ENCODE data around the gene MARCHF4. TPM values are rescaled to one million over a fixed set of nuclear protein-coding genes. Genes with fewer than 3 reads are reported as not detected.
"Not testable (repeated sequence)": the region's sequence is repeated elsewhere in the genome, so short reads cannot be mapped to it uniquely, and the experiment has no call there.

MARCHF4 gene
- total RNA-seq, 6 experiments from 2014 or later = 44.9 to 70.3 (median 48.2) TPM

DNA sequence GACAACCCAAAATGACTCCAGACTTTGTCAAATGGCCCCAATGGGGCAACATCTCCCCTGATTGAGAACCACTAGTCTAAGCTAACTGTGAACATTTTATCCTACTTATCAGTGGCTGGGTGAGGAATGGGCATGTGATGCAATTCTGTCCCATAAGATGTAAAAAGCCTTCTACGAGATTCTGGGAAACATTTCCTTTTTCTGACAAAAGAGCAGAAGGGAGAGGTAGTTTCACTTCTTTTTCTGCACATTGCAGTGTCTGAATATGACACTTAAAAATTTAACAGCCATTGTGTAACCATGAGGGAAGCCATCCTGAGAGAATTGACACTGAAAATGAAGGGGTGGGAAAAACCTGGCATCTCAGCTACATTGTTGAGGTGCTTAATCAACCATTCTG is 17.3 kb upstream of the MARCHF4 start:
- no peak overlapping the region for H3K27ac Mint-ChIP-seq
- TF ChIP-seq CTCF (IDR thresholded peaks at IDR 0.05) = no peak
- no peak for DNase-seq
- H3K4me3 Mint-ChIP-seq = no peak overlapping the region
- peaks cover 17% of the 10 kb centered on the region for H3K4me1 Mint-ChIP-seq (ENCODE audit: low read depth)
- H3K27me3 Mint-ChIP-seq (ENCODE audit: insufficient read depth) = no peaks in the 10 kb centered on the region; the same call in 1 of the 2 replicates
- H3K9me3 Mint-ChIP-seq = no peaks in the 10 kb centered on the region
- H3K36me3 Mint-ChIP-seq (ENCODE audit: low read depth) = no peaks in the 10 kb centered on the region

- TF ChIP-seq CTCF (IDR thresholded peaks at IDR 0.05) = no peak
- H3K4me1 Mint-ChIP-seq (ENCODE audit: low read depth) = peaks cover 17% of the 10 kb centered on the region
- no peak for DNase-seq
- H3K27ac Mint-ChIP-seq = no peak overlapping the region
- no peaks in the 10 kb centered on the region; the same call in none of the 2 replicates for H3K27me3 Mint-ChIP-seq (ENCODE audit: insufficient read depth)
- no peaks in the 10 kb centered on the region for H3K9me3 Mint-ChIP-seq
- H3K36me3 Mint-ChIP-seq (ENCODE audit: low read depth) = no peaks in the 10 kb centered on the region
- no peak overlapping the region for H3K4me3 Mint-ChIP-seq
Measured at GRCh38 chr2:216388046-216388884, 16.0 kb upstream of the MARCHF4 start.

DNA sequence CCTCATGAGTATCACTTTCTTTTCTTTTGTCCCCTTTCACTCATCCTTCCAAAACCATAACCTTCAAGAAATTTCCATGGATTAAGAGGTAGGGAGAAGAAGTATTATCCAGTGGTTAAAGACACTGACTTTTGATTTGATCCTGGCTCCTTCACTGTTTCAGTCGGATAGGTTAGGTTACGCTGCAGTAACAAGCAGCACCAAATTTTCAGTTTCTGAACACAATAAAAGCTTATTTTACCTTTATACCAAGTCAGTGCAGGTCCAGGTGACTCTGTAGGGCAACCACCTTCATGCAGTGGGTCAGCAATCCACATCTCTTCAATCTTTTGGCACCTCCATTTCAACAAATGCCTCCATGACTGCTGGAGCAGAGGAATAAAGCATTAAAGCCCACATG is 15.0 kb upstream of the MARCHF4 start:
- no peak for TF ChIP-seq CTCF (IDR thresholded peaks at IDR 0.05)
- Mint-ChIP-seq H3K4me1 (ENCODE audit: low read depth) (peaks cover 17% of the 10 kb centered on the region), H3K27ac (no peak overlapping the region), H3K27me3 (ENCODE audit: insufficient read depth) (no peaks in the 10 kb centered on the region; the same call in 1 of the 2 replicates), H3K4me3 (no peak overlapping the region), H3K9me3 (no peaks in the 10 kb centered on the region), H3K36me3 (ENCODE audit: low read depth) (no peaks in the 10 kb centered on the region)
- no peak for DNase-seq

- no peak for DNase-seq
- H3K4me1 Mint-ChIP-seq (ENCODE audit: low read depth) = peaks cover 9% of the 10 kb centered on the region
- no peak overlapping the region for H3K27ac Mint-ChIP-seq
- no peaks in the 10 kb centered on the region for H3K36me3 Mint-ChIP-seq (ENCODE audit: low read depth)
- H3K27me3 Mint-ChIP-seq (ENCODE audit: insufficient read depth) = no peaks in the 10 kb centered on the region; the same call in 1 of the 2 replicates
- H3K9me3 Mint-ChIP-seq = no peaks in the 10 kb centered on the region
- TF ChIP-seq CTCF (IDR thresholded peaks at IDR 0.05) = no peak
- H3K4me3 Mint-ChIP-seq = no peak overlapping the region
Measured at GRCh38 chr2:216385478-216385877, 13.2 kb upstream of the MARCHF4 start.

- H3K4me3 Mint-ChIP-seq; DNase-seq; H3K36me3 Mint-ChIP-seq (ENCODE audit: low read depth); H3K9me3 Mint-ChIP-seq; H3K27ac Mint-ChIP-seq; H3K27me3 Mint-ChIP-seq (ENCODE audit: insufficient read depth): not testable (repeated sequence)
- H3K4me1 Mint-ChIP-seq (ENCODE audit: low read depth) = peaks cover 12% of the 10 kb centered on the region
Measured at GRCh38 chr2:216384409-216384808, 12.1 kb upstream of the MARCHF4 start.

- no peak for DNase-seq
- H3K27ac Mint-ChIP-seq = no peak overlapping the region
- TF ChIP-seq CTCF (IDR thresholded peaks at IDR 0.05) = no peak
- no peaks in the 10 kb centered on the region for H3K9me3 Mint-ChIP-seq
- H3K4me3 Mint-ChIP-seq = no peak overlapping the region
- no peaks in the 10 kb centered on the region; the same call in 1 of the 2 replicates for H3K27me3 Mint-ChIP-seq (ENCODE audit: insufficient read depth)
- H3K4me1 Mint-ChIP-seq (ENCODE audit: low read depth) = peaks cover 30% of the 10 kb centered on the region
- no peaks in the 10 kb centered on the region for H3K36me3 Mint-ChIP-seq (ENCODE audit: low read depth)
Measured at GRCh38 chr2:216379977-216380376, 7.7 kb upstream of the MARCHF4 start.
